Neural progenitor cell (in vitro differentiated cells): ENCODE results near the gene KCNMA1. TPM values are rescaled to one million over a fixed set of nuclear protein-coding genes. Genes with fewer than 3 reads are reported as not detected.

Experiments
- DNase-seq: peaks from one replicate; pipeline ENCODE4 v3.0.0-alpha.2; 2016; ENCODE audit warnings: low spot score
- H2AFZ ChIP-seq: fragments of 200-600 bp; sonication (generic); replicated peaks from 2 replicates; pipeline ENCODE4 v1.6.1; 2016; ENCODE audit warnings: antibody characterized with exemption
- H3F3A ChIP-seq: fragments of 200-600 bp; sonication (generic); 2 replicates; pipeline ENCODE4 v1.6.1; 2016; ENCODE audit warnings: antibody characterized with exemption, low read depth
- H3K27ac ChIP-seq: fragments of 200-600 bp; sonication (generic); 2 replicates; pipeline ENCODE4 v1.5.1; 2016; ENCODE audit warnings: mild to moderate bottlenecking
- H3K27me3 ChIP-seq: fragments of 200-600 bp; sonication (generic); 2 replicates; pipeline ENCODE4 v1.6.1; 2016; ENCODE audit warnings: mild to moderate bottlenecking, moderate library complexity
- H3K36me3 ChIP-seq: fragments of 200-600 bp; sonication (generic); 2 replicates; pipeline ENCODE4 v1.5.1; 2016
- H3K4me1 ChIP-seq: fragments of 200-600 bp; sonication (generic); 2 replicates; pipeline ENCODE4 v1.6.1; 2016; ENCODE audit warnings: mixed run types
- H3K4me2 ChIP-seq: fragments of 200-600 bp; sonication (generic); 2 replicates; pipeline ENCODE4 v1.6.1; 2016
- H3K4me3 ChIP-seq: fragments of 200-600 bp; sonication (generic); 2 replicates; pipeline ENCODE4 v1.5.1; 2016
- H3K79me2 ChIP-seq: fragments of 200-600 bp; sonication (generic); 2 replicates; pipeline ENCODE4 v1.6.1; 2016; ENCODE audit warnings: low read depth
- H3K9ac ChIP-seq: fragments of 200-600 bp; sonication (generic); 2 replicates; pipeline ENCODE4 v1.6.1; 2016
- H3K9me3 ChIP-seq: fragments of 200-600 bp; sonication (generic); 2 replicates; pipeline ENCODE4 v1.5.1; 2016; ENCODE audit warnings: low read depth
- H4K20me1 ChIP-seq: fragments of 200-600 bp; sonication (generic); 2 replicates; pipeline ENCODE4 v1.6.1; 2016; ENCODE audit warnings: low read depth
- H3K27ac Mint-ChIP-seq: 3 replicates; pipeline ENCODE4 v1.8.0; 2021; ENCODE audit warnings: mixed read lengths
- H3K27me3 Mint-ChIP-seq: 2 replicates; pipeline ENCODE4 v1.8.0; 2022; ENCODE audit warnings: low read depth, mild to moderate bottlenecking, inconsistent platforms, moderate library complexity, mixed read lengths; ENCODE audit not compliant: insufficient read depth
- H3K36me3 Mint-ChIP-seq: 3 replicates; pipeline ENCODE4 v1.8.0; 2021; ENCODE audit warnings: mixed read lengths
- H3K4me1 Mint-ChIP-seq: 3 replicates; pipeline ENCODE4 v1.8.0; 2021; ENCODE audit warnings: mixed read lengths
- H3K4me3 Mint-ChIP-seq: 3 replicates; pipeline ENCODE4 v1.8.0; 2021; ENCODE audit warnings: mild to moderate bottlenecking, moderate library complexity, mixed read lengths
- H3K9me3 Mint-ChIP-seq: 3 replicates; pipeline ENCODE4 v1.8.0; 2020; ENCODE audit warnings: mixed read lengths
- CTCF ChIP-seq: fragments of 200-600 bp; sonication (generic); IDR thresholded peaks from 2 replicates; pipeline ENCODE4 v1.5.1; 2017; ENCODE audit warnings: antibody characterized with exemption, mild to moderate bottlenecking
- EZH2 ChIP-seq: fragments of 200-600 bp; sonication (generic); IDR thresholded peaks from 2 replicates; pipeline ENCODE4 v1.6.1; 2017; ENCODE audit warnings: antibody characterized with exemption, mild to moderate bottlenecking, moderate library complexity
- EZH2phosphoT487 ChIP-seq: fragments of 200-600 bp; sonication (generic); IDR thresholded peaks from 2 replicates; pipeline ENCODE4 v1.6.1; 2017; ENCODE audit warnings: antibody characterized with exemption
- total RNA-seq: library from RNA; depleted of rRNA; stranded (reverse); fragments of >200 nt; gene quantifications from 2 replicates; pipeline ENCODE4 v1.2.3, GENCODE V29; 2015; ENCODE audit warnings: low replicate concordance

KCNMA1 gene
- total RNA-seq, 1 donor from 2014 or later = 2.4 TPM

GRCh38 chr10:77197544-77197943 lies 440.1 kb downstream of the KCNMA1 start:
- Histone ChIP-seq H2AFZ (no peak overlapping the region), H3F3A (no peaks in the 10 kb centered on the region), H4K20me1 (no peaks in the 10 kb centered on the region), H3K36me3 (no peaks in the 10 kb centered on the region), H3K9me3 (no peaks in the 10 kb centered on the region), H3K27me3 (no peaks in the 10 kb centered on the region), H3K79me2 (no peaks in the 10 kb centered on the region), H3K9ac (no peak overlapping the region), H3K4me3 (no peak overlapping the region), H3K4me2 (no peak overlapping the region), H3K27ac (no peak overlapping the region), H3K4me1 (no peaks in the 10 kb centered on the region)
- no peak for DNase-seq
- no peaks in the 10 kb centered on the region for H3K4me1 Mint-ChIP-seq
- TF ChIP-seq EZH2 (no peak), EZH2phosphoT487 (no peak), CTCF (no peak)
- H3K27ac Mint-ChIP-seq = no peak overlapping the region
- H3K36me3 Mint-ChIP-seq = no peaks in the 10 kb centered on the region
- no peak overlapping the region for H3K4me3 Mint-ChIP-seq
- H3K27me3 Mint-ChIP-seq = peaks cover 3% of the 10 kb centered on the region
- no peaks in the 10 kb centered on the region for H3K9me3 Mint-ChIP-seq

- Histone ChIP-seq H2AFZ (no peak overlapping the region), H3K4me1 (no peaks in the 10 kb centered on the region), H3K27ac (no peak overlapping the region), H4K20me1 (no peaks in the 10 kb centered on the region), H3K4me3 (no peak overlapping the region), H3K27me3 (no peaks in the 10 kb centered on the region), H3K4me2 (no peak overlapping the region), H3K36me3 (no peaks in the 10 kb centered on the region), H3K9me3 (no peaks in the 10 kb centered on the region), H3K9ac (no peak overlapping the region), H3F3A (no peaks in the 10 kb centered on the region), H3K79me2 (no peaks in the 10 kb centered on the region)
- no peak for DNase-seq
- no peak for TF ChIP-seq EZH2
- no peak for TF ChIP-seq EZH2phosphoT487
- TF ChIP-seq CTCF = no peak
- H3K9me3 Mint-ChIP-seq = no peaks in the 10 kb centered on the region
- no peaks in the 10 kb centered on the region for H3K36me3 Mint-ChIP-seq
- H3K27ac Mint-ChIP-seq = no peak overlapping the region
- peaks cover 3% of the 10 kb centered on the region for H3K27me3 Mint-ChIP-seq
- H3K4me1 Mint-ChIP-seq = no peaks in the 10 kb centered on the region
- H3K4me3 Mint-ChIP-seq = no peak overlapping the region
Observed at GRCh38 chr10:77196614-77197013, 441.0 kb downstream of the KCNMA1 start.

- no peaks in the 10 kb centered on the region for H3K4me1 ChIP-seq
- H3K4me2 ChIP-seq = no peak overlapping the region
- no peaks in the 10 kb centered on the region for H3K9me3 ChIP-seq
- no peak overlapping the region for H3K4me3 Mint-ChIP-seq
- DNase-seq = no peak
- H3K9ac ChIP-seq = no peak overlapping the region
- H3K36me3 Mint-ChIP-seq = no peaks in the 10 kb centered on the region
- TF ChIP-seq CTCF = no peak
- TF ChIP-seq EZH2phosphoT487 = no peak
- TF ChIP-seq EZH2 = no peak
- H3K36me3 ChIP-seq = no peaks in the 10 kb centered on the region
- H3K4me1 Mint-ChIP-seq = no peaks in the 10 kb centered on the region
- peaks cover 3% of the 10 kb centered on the region for H3K27me3 Mint-ChIP-seq
- no peaks in the 10 kb centered on the region for H3K27me3 ChIP-seq
- no peak overlapping the region for H3K4me3 ChIP-seq
- H4K20me1 ChIP-seq = no peaks in the 10 kb centered on the region
- no peak overlapping the region for H2AFZ ChIP-seq
- no peaks in the 10 kb centered on the region for H3K79me2 ChIP-seq
- H3F3A ChIP-seq = no peaks in the 10 kb centered on the region
- H3K9me3 Mint-ChIP-seq = no peaks in the 10 kb centered on the region
- no peak overlapping the region for H3K27ac ChIP-seq
- no peak overlapping the region for H3K27ac Mint-ChIP-seq
Observed at GRCh38 chr10:77195101-77195500, 442.5 kb downstream of the KCNMA1 start.

- no peak overlapping the region for H3K27ac Mint-ChIP-seq
- H4K20me1 ChIP-seq = no peaks in the 10 kb centered on the region
Observed at GRCh38 chr10:77193001-77193400, 444.6 kb downstream of the KCNMA1 start.

More at GRCh38 chr10:77193001-77193400, 444.6 kb downstream of the KCNMA1 start:
- no peak overlapping the region for H3K9ac ChIP-seq
- no peak overlapping the region for H2AFZ ChIP-seq
- no peaks in the 10 kb centered on the region for H3K9me3 ChIP-seq
- H3K27ac ChIP-seq = no peak overlapping the region
- Mint-ChIP-seq H3K27me3 (peaks cover 3% of the 10 kb centered on the region), H3K4me1 (peaks cover under 1% of the 10 kb centered on the region), H3K36me3 (no peaks in the 10 kb centered on the region), H3K9me3 (no peaks in the 10 kb centered on the region), H3K4me3 (no peak overlapping the region)
- no peaks in the 10 kb centered on the region for H3K36me3 ChIP-seq
- no peak for DNase-seq
- H3K4me3 ChIP-seq = no peak overlapping the region
- H3K4me1 ChIP-seq = peaks cover under 1% of the 10 kb centered on the region
- no peak for TF ChIP-seq CTCF
- no peak for TF ChIP-seq EZH2phosphoT487
- no peak for TF ChIP-seq EZH2
- H3K79me2 ChIP-seq = no peaks in the 10 kb centered on the region
- H3K27me3 ChIP-seq = no peaks in the 10 kb centered on the region
- no peaks in the 10 kb centered on the region for H3F3A ChIP-seq
- H3K4me2 ChIP-seq = no peak overlapping the region
